ENCODE measurements around the gene OTUD4.
"Not testable (repeated sequence)": the region's sequence is repeated elsewhere in the genome, so short reads cannot be mapped to it uniquely, and the experiment has no call there.

OTUD4 gene

GRCh38 chr4:145180298-145181090 lies at the start of gene OTUD4:
TSS of gene OTUD4 (minus strand) at chr4:145180589. CDS start at chr4:145179973, 616 bp downstream.
- DNase-seq (ENCODE audit: low read depth), result peak; percentile 82

GRCh38 chr4:145223228-145223627 lies 42.8 kb upstream of the OTUD4 start:
- not testable (repeated sequence) for DNase-seq (ENCODE audit: low read depth)

DNA sequence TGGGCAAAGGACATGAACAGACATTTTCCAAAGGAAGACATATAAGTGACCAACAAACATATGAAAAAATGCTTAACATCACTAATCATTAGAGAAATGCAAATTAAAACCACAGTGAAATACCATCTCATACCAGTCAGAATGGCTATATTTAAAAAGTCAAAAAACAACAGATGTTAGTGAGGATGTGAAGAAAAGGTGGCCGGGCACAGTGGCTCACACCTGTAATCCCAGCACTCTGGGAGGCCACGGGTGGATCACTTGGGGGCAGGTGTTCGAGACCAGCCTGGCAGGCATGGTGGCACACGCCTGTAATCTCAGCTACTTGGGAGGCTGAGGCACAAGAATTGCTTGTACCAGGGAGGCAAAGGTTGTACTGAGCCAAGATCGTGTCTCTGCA lies 41.1 kb upstream of the OTUD4 start:
- DNase-seq (ENCODE audit: low read depth), result not testable (repeated sequence)

DNA sequence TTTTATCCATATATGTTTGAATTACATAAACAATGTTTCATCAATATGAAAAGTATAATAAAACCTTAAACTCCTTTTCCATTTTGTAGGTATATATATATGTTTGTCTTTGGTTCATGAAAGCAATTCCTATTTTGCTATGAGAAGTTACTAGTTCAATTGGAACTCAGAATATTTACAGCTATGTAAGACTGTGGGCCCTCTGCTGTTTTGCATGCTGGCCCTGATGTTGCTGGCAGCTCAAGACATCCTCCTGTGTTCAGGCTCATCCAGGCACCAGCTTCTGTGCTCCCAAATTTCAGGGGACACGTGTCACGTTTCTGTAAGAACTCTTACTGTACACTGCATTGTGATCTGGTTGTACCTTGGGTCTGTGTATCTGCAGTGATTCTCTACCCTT lies 38.7 kb upstream of the OTUD4 start:
- DNase-seq (ENCODE audit: low read depth), result no peak

DNA sequence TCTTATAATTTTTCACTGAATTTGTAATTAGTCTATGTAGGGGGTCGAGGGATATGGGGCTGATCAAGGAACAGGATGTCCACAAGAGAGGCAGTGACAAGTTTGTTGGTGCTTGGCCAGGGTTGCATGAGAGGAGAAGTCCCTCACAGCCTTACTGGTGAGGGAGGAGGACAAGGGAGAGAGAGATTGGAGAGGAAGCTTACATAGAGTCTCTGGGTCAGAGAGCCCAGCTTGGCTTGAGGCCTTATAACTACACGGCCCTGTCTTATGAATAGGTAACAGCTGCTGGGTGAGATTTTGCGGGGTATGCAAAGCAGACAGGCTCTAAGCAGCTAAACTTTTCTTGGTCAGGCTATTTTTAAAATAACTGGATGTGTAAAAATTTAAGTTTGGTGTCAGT lies 37.9 kb upstream of the OTUD4 start:
- DNase-seq (ENCODE audit: low read depth), result no peak

DNA sequence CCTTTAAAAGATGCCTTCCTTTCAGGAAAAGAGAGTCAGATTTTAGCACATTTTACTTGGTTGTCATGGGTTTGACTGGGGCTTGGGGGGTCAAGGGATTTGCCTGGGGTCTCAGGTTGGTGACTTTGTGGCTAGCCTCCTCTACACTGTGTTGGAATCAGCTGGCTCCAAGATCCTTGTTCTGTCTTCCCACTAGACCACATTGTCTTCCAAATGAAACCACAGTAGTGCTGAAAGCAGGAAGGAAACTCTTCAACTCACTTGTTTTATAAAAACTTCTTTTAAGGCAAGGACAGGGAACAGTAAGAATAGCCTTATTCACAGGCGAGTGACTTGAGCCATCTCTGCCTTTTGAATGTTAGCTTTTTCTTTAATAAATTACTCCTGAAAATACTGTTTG lies 37.0 kb upstream of the OTUD4 start:
- DNase-seq (ENCODE audit: low read depth), result no peak

- DNase-seq (ENCODE audit: low read depth), result no peak
Measured at GRCh38 chr4:145216535-145216934, 36.1 kb upstream of the OTUD4 start.

DNA sequence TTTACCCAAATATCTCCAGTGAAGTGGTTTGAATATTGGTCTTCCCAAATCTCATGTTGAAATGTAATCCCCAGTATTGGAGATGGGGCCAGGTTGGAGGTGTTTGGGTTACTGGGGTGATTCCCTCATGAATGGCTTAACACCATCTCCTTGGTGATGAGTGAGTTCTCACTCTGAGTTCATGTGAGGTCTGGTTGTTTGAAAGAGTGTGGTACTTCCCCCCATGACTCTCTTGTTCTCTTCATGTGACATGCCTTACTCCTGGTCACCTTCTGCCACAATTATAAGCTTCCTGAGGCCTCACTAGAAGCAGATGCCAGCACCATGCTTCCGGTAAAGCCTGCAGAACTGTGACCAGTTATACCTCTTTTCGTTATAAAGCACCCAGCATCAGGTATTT lies 32.9 kb upstream of the OTUD4 start:
- DNase-seq (ENCODE audit: low read depth), result no peak

DNA sequence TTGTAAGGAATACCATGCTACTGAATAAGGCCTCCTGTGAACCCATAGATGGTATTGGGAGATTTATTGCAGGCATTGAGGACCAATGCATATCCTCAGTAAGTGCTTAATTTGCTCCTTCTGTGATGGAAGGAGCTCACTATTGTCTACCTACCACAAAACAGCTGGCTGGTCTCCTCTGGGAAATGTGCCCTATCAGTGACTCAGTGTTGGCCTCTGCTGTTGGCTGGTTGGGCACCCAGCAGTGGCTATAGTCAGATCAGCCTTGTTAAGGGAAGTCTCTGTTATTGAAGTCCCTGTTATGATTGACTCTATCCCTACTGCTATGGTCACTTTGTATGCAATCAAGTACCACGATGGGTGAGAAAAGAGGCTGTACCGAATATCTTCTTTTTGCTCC lies 27.5 kb upstream of the OTUD4 start:
- no peak for DNase-seq (ENCODE audit: low read depth)

GRCh38 chr4:145203410-145203809 lies 23.0 kb upstream of the OTUD4 start:
- no peak for DNase-seq (ENCODE audit: low read depth)

DNA sequence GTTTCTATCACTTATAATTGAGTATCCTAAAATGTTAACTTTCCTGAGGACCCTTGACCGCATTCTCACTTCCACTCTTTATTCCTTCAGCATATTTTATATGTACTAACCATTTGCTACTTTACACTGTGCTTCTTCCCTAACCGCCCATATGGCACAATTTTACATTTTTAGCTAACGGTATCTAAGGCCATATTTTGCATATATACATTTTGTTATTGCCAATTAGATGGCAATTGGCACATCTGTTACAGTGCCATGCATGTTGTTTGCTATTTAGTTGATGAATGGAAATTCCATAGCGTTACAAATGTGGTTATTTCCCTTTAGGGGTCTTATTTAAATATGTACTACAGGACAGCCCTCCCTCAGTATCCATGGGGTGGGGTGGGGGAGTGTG lies 20.0 kb upstream of the OTUD4 start:
- DNase-seq (ENCODE audit: low read depth), result no peak

GRCh38 chr4:145199051-145199716 lies 18.8 kb upstream of the OTUD4 start:
- no peak for DNase-seq (ENCODE audit: low read depth)

- no peak for DNase-seq (ENCODE audit: low read depth)
Measured at GRCh38 chr4:145196747-145197146, 16.4 kb upstream of the OTUD4 start.

DNA sequence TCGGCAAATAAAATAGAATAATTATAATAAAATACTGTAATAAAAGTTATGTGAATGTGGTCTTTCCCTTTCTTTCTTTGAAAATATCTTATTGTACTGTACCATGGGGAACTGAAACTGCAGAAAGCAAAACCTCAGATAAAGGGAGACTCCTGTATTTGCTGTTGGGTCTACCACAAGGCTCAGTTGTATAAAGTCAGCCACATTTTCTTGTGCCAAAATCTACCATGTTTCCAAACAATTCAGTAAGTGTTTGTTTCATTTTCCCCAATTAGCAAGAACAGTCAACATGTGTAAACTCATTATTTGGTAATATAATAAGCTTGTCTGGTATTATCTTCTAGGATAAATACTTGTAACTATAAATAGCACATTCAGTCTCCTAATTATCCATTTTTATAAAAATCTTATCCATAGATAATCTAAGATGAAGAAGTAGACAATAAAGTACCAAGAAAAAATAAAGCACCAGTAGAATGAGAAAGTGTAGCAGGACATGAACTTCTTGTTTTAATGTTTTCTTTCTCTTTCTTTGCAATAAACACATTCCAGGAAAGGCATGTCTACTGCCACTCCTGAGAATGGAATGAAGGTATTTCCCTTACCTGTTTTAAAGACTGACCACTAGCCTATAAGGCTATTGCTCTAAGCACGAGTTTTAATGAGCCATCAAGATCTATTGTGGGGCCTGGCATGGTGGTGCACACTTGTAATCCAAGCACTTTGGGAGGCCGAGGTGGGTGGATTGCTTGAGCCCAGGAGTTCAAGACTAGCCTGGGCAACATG lies 15.0 kb upstream of the OTUD4 start:
- DNase-seq (ENCODE audit: low read depth), result no peak

DNA sequence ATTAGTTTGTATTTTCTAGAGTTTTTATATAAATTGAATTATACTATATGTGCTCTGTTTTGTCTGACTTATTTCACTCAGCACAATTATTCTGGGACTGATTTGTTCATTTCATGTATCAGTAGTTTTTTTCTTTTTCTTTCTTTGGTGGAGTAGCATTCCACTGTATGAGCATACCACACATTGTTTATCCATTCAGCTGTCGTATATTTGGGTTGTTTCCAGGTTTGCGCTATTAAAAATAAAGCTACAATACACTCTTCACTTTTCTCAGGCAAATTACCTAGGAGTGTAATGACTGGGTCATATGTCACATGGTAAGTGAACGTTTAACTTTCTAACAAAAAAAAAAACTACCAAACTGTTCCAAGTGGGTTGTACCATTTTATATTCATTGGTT lies 9.6 kb upstream of the OTUD4 start:
- DNase-seq (ENCODE audit: low read depth), result no peak

GRCh38 chr4:145186729-145187128 lies 6.3 kb upstream of the OTUD4 start:
- DNase-seq (ENCODE audit: low read depth), result no peak

DNA sequence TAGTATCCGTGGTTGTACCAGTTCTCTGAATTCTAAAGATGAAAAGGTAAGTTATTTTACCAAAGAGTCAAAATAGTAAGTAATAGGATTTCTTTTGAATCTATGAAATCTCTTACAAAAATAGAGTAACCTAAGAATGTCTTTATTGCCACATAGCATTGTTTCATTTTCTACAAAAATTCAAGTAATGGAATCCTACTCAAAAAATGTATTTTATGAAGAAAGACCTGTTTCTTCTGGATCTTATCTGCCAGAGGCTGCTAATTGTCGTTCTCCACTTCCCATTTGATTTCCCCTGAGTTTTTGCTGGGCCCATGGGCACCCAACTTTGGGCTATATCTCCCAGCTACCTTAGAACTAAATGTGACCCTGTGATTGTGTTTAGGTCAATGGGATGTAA lies 3.2 kb upstream of the OTUD4 start:
- DNase-seq (ENCODE audit: low read depth), result no peak

DNA sequence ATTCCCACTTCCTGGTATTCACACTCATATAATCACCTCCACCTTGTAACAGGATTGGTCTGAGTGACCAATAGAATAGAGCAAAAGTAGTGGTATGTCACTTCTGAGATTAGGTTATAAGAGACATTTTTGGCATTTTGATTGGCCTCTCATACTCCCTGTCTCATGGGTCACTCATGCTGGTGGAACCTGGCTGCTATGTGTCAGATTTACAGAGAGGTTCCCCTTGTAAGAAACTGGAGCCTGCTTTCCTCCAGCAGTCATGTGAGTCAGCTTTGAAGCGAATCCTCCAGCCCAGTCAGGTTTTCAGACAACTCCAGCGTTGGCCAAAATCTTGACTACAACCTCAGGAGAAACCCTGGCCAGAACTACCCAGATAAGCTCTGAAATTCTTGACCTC lies 2.6 kb upstream of the OTUD4 start:
- DNase-seq (ENCODE audit: low read depth), result no peak

DNA sequence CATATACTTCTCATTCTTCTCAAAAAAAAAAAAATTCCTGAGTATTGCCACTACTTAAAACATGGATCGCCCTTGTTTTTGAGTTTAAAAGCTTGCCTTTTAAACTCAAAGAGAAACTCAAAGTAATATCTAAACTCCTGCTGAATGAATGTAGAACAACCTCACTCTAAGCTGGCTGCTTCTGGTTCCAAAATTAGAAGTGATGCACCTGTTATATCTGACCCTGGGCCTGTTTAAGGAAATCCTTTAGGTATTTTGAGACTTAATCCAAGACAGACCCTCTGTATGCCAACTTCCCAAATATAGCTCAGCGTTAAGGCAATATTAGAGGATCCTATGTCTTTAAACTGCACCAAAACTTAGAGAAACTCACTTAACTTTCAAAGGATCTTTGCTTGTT lies 1.8 kb upstream of the OTUD4 start:
- no peak for DNase-seq (ENCODE audit: low read depth)

GRCh38 chr4:145181091-145181501 lies 707 bp upstream of the OTUD4 start:
- no peak for DNase-seq (ENCODE audit: low read depth)

GRCh38 chr4:145179861-145180297 lies 510 bp downstream of the OTUD4 start:
- DNase-seq (ENCODE audit: low read depth), result not testable (repeated sequence)

DNA sequence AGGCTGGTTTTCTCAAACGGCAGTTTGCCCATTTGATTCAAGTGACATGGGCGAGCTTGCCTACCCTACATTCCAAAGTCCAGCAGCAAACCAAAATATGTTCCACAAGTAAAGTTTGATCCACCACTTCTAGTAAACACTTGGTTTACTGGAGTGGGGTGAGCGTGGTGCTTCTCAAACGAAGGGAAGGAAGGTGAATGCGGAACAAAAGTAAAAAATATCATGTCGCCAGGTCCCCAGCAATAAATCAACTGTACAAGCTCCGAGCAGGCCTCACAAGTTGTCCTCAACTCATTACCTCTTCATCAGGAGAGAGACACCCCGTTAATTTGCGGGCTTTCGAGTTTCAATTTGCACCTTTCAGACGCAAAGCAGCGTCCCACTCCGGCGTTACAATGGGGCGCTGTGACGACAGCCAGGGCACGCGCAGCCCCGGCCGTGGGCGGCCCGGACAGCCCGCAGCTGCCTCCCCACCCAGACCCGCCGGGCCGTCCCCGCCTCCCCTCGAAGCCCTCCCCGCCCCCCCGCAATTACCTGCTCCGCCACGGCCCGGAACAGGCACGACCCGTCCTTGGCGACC lies 1.0 kb downstream of the OTUD4 start:
- peak; percentile 40 for DNase-seq (ENCODE audit: low read depth)
